B cell (primary cell): ENCODE results near the gene HCST. TPM values are rescaled to one million over a fixed set of nuclear protein-coding genes. Genes with fewer than 3 reads are reported as not detected.

Source experiments
- ATAC-seq: fragments of 200-7000 bp; cut with Tn5 transposase; one replicate; pipeline ENCODE4 v1.10.0; 2021; ENCODE audit warnings: low read depth, mild to moderate bottlenecking, moderate number of reproducible peaks, moderate library complexity
- CTCF ChIA-PET: fragments of 350-600 bp; sonication (Branson Sonifier 250); formaldehyde crosslinking; loops from one replicate; lab custom pipeline; 2021; ENCODE audit warnings: antibody characterized with exemption, inconsistent platforms; lab: Charles Lee
- POLR2A ChIA-PET: fragments of 350-600 bp; sonication (Branson Sonifier 250); formaldehyde crosslinking; loops from one replicate; lab custom pipeline; 2021; ENCODE audit warnings: antibody characterized with exemption; lab: Charles Lee
- DNase-seq: peaks from one replicate; pipeline ENCODE4 v3.0.0; 2013
- H2AFZ ChIP-seq: 2 replicates; pipeline ENCODE4 v1.6.1; 2012; ENCODE audit warnings: mild to moderate bottlenecking, low read depth, low read length; ENCODE audit not compliant: insufficient read depth, poor library complexity, severe bottlenecking
- H3K27ac ChIP-seq, 2 donors: 1 replicate in 1 of 2; 2 replicates in 1 of 2; pipeline ENCODE4 v1.5.1; 2012 to 2013; ENCODE audit warnings: low read length in 2 of 2, mild to moderate bottlenecking in 2 of 2, moderate library complexity in 1 of 2
- H3K27me3 ChIP-seq, 4 experiments: fragments of 200-600 bp in 1 of 4; sonication (generic) in 1 of 4; replicated peaks in 1 of 4; 1 replicate in 2 of 4; 2 replicates in 2 of 4; pipeline versions ENCODE4 v1.6.1 to v1.7.0; 2013 to 2016; ENCODE audit warnings: low read length in 3 of 4, mild to moderate bottlenecking in 2 of 4, mixed read lengths in 1 of 4, moderate library complexity in 1 of 4; ENCODE audit not compliant: insufficient read depth in 4 of 4, control insufficient read depth in 3 of 4; ENCODE audit errors: control extremely low read depth in 1 of 4
- H3K36me3 ChIP-seq, 2 experiments: replicated peaks in 1 of 2; 1 replicate in 1 of 2; 2 replicates in 1 of 2; pipeline versions ENCODE4 v1.6.1 to v1.7.1; 2013; ENCODE audit warnings: low read length in 1 of 2; ENCODE audit not compliant: insufficient read depth in 2 of 2, control insufficient read depth in 1 of 2; ENCODE audit errors: control extremely low read depth in 1 of 2, extremely low read depth in 1 of 2
- H3K4me1 ChIP-seq, 2 donors: fragments of 200-600 bp in 1 of 2; sonication (generic) in 1 of 2; 1 replicate in 1 of 2; 2 replicates in 1 of 2; pipeline versions ENCODE4 v1.5.1 to v1.6.1; 2013 to 2017; ENCODE audit warnings: low read length in 2 of 2; ENCODE audit not compliant: control insufficient read depth in 2 of 2, insufficient read depth in 2 of 2
- H3K4me2 ChIP-seq: replicated peaks from 2 replicates; pipeline ENCODE3; 2012; ENCODE audit warnings: mild to moderate bottlenecking, low read depth, low read length; ENCODE audit not compliant: poor library complexity, severe bottlenecking
- H3K4me3 ChIP-seq, 5 experiments: fragments of 200-600 bp in 1 of 5; sonication (generic) in 1 of 5; 1 replicate in 3 of 5; 2 replicates in 2 of 5; pipeline versions ENCODE4 v1.5.1 to v1.7.0; 2011 to 2016; ENCODE audit warnings: low read length in 4 of 5, mild to moderate bottlenecking in 4 of 5, low read depth in 2 of 5, control low read depth in 1 of 5, moderate library complexity in 1 of 5; ENCODE audit not compliant: insufficient read depth in 1 of 5; ENCODE audit errors: control extremely low read depth in 1 of 5, extremely low read depth in 1 of 5
- H3K79me2 ChIP-seq: fragments of 200-600 bp; sonication (generic); one replicate; pipeline ENCODE4 v1.6.0; 2016; ENCODE audit warnings: low read length; ENCODE audit not compliant: control insufficient read depth, insufficient read depth
- H3K9ac ChIP-seq: fragments of 200-600 bp; sonication (generic); 2 replicates; pipeline ENCODE4 v1.6.1; 2017; ENCODE audit warnings: mild to moderate bottlenecking, low read length, moderate library complexity
- H3K9me3 ChIP-seq, 3 donors: one replicate each; pipeline versions ENCODE4 v1.6.1 to v1.7.1; 2013; ENCODE audit warnings: low read length in 2 of 3; ENCODE audit not compliant: control insufficient read depth in 2 of 3, insufficient read depth in 1 of 3; ENCODE audit errors: control extremely low read depth in 1 of 3
- H4K20me1 ChIP-seq: 2 replicates; pipeline ENCODE4 v1.6.0; 2012; ENCODE audit warnings: mild to moderate bottlenecking, low read length; ENCODE audit not compliant: insufficient read depth, control insufficient read depth, poor library complexity, severe bottlenecking
- H3K27ac Mint-ChIP-seq: one replicate; pipeline ENCODE4 v1.8.0; 2021; ENCODE audit warnings: mixed read lengths
- H3K27me3 Mint-ChIP-seq: one replicate; pipeline ENCODE4 v1.8.0; 2021; ENCODE audit warnings: mixed read lengths
- H3K4me1 Mint-ChIP-seq: one replicate; pipeline ENCODE4 v1.8.0; 2021; ENCODE audit warnings: mixed read lengths
- H3K4me3 Mint-ChIP-seq: one replicate; pipeline ENCODE4 v1.8.0; 2021; ENCODE audit warnings: mixed read lengths
- H3K9me3 Mint-ChIP-seq: one replicate; pipeline ENCODE4 v1.8.0; 2022; ENCODE audit warnings: mixed read lengths; ENCODE audit not compliant: insufficient read depth
- CTCF ChIP-seq: fragments of 200-600 bp; IDR thresholded peaks from one replicate; pipeline ENCODE4 v1.8.0; 2022; ENCODE audit warnings: antibody characterized with exemption, mild to moderate bottlenecking
- EZH2 ChIP-seq: IDR thresholded peaks from 2 replicates; pipeline ENCODE4 v1.6.1; 2012; ENCODE audit warnings: borderline replicate concordance, low read depth, mild to moderate bottlenecking, moderate library complexity, low read length; ENCODE audit not compliant: insufficient read depth, poor library complexity, severe bottlenecking
- WGBS: methylation state at CpG from one replicate; pipeline ENCODE4 v1.1.5; 2013; ENCODE audit warnings: missing lambda C conversion rate; ENCODE audit not compliant: insufficient coverage; 5-methylcytosine and 5-hydroxymethylcytosine counted together
- intact Hi-C: fragments of 100-400 bp; cut with micrococcal nuclease; formaldehyde crosslinking; loops from one replicate; pipeline ENCODE4 v1.10.0; 2022
- polyA plus RNA-seq: library from polyadenylated mRNA; depleted of rRNA; stranded (reverse); fragments of >200 nt; gene quantifications from 2 replicates; pipeline ENCODE4 v1.2.3, GENCODE V29; 2012
- total RNA-seq, 2 donors: library from RNA; stranded (reverse); fragments of 120-200 nt in 1 of 2; gene quantifications; 1 replicate in 1 of 2; 2 replicates in 1 of 2; pipeline versions ENCODE4 v1.2.3 to v1.2.4, GENCODE V29; 2013 to 2022

Gene HCST
- total and polyA plus RNA-seq, 2 donors (not counting 1 experiment from before 2014, with no cell fraction given) = 4.8 to 40.6 TPM

- Mint-ChIP-seq H3K27ac (no peak overlapping the region), H3K4me1 (peaks cover 18% of the 10 kb centered on the region), H3K9me3 (no peaks in the 10 kb centered on the region), H3K27me3 (peaks cover 61% of the 10 kb centered on the region), H3K4me3 (peak overlapping the region; percentile 72)
- no peak overlapping the region for H3K27ac ChIP-seq
- H3K79me2 ChIP-seq = no peaks in the 10 kb centered on the region
- TF ChIP-seq EZH2 = no peak
- TF ChIP-seq CTCF = no peak
- H3K27me3 ChIP-seq = peaks cover 0 to 73% (median 30%) of the 10 kb centered on the region in 4 experiments
- WGBS = 0% methylated on average over 4 of the region's 15 CpGs
- CTCF ChIA-PET = no interaction called here
- peaks cover 3% of the 10 kb centered on the region for H4K20me1 ChIP-seq
- peak overlapping the region in 3 of 5 experiments; percentile 18 to 54 (median 31) for H3K4me3 ChIP-seq
- H3K4me2 ChIP-seq = peak overlapping the region; percentile 85
- peak overlapping the region; percentile 26 for H2AFZ ChIP-seq
- H3K9ac ChIP-seq = peak overlapping the region; percentile 48
- H3K4me1 ChIP-seq = peaks cover 23 to 25% of the 10 kb centered on the region in 2 donors
- peak; percentile 58 for DNase-seq
- peak; percentile 9 for ATAC-seq
- intact Hi-C loops = no loop called here
- POLR2A ChIA-PET = interaction anchor here (0.7 kb wide), 1 partner anchor 23 kb away, joined by 3 read pairs; no protein-coding TSS in a partner anchor
- H3K9me3 ChIP-seq = peaks cover 0 to 28% (median 0%) of the 10 kb centered on the region in 3 donors
- no peaks in the 10 kb centered on the region for H3K36me3 ChIP-seq
Observed at GRCh38 chr19:35868823-35869326, 33.5 kb upstream of the HCST start.

DNA sequence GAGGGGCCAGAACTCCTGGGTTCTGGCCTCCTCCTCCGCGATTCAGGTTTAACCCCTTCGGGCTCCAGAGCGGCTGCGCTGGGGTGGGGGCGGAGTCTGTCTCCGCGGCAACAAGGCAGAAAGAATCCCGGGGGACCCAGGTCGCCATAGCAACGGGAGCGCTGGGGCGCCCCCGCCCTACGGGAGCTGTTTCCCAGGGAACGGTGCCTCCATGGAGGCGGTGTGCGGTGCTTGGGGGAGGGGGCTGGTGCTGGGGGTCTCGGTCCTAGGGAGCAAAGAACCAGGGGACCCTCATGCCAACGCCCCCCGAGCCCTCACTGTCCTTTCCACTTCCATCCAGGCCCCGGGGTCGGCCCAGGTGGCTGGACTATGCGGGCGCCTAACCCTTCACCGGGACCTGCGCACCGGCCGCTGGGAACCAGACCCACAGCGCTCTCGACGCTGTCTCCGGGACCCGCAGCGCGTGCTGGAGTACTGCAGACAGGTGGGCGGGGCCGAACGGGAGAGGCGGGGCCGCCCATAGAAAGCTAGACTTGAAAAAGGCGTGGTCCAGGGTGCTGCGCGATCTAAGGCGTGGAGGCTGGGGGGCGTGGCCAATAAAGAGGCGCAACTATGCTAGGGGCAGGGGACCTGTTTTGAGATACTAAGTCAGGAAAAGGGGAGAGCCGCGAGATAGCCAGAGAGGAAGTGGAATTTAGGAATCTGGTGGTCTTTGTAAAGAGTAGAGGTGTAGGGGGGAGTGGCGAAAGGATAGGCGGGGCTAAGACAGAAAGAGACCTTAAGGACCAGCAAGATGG is 32.8 kb upstream of the HCST start:
- peaks cover 23 to 25% of the 10 kb centered on the region in 2 donors for H3K4me1 ChIP-seq
- WGBS = 4% methylated on average over 49 of the region's 51 CpGs
- H3K4me3 Mint-ChIP-seq = peak overlapping the region; percentile 72
- peaks cover 18% of the 10 kb centered on the region for H3K4me1 Mint-ChIP-seq
- no peaks in the 10 kb centered on the region for H3K36me3 ChIP-seq
- POLR2A ChIA-PET = interaction anchor here (0.7 kb wide), 1 partner anchor 22 kb away, joined by 3 read pairs; no protein-coding TSS in a partner anchor
- CTCF ChIA-PET = no interaction called here
- no peak overlapping the region for H2AFZ ChIP-seq
- no peak for TF ChIP-seq EZH2
- no peak for TF ChIP-seq CTCF
- H3K9me3 Mint-ChIP-seq = no peaks in the 10 kb centered on the region
- ATAC-seq = peak; percentile 64
- peaks cover 0 to 76% (median 31%) of the 10 kb centered on the region in 4 experiments for H3K27me3 ChIP-seq
- H3K9me3 ChIP-seq = peaks cover 0 to 28% (median 0%) of the 10 kb centered on the region in 3 donors
- DNase-seq = peak; percentile 85
- H3K27ac Mint-ChIP-seq = no peak overlapping the region
- peak overlapping the region; percentile 85 for H3K4me2 ChIP-seq
- peaks cover 3% of the 10 kb centered on the region for H4K20me1 ChIP-seq
- intact Hi-C loops = no loop called here
- H3K27ac ChIP-seq = no peak overlapping the region
- no peaks in the 10 kb centered on the region for H3K79me2 ChIP-seq
- H3K9ac ChIP-seq = peak overlapping the region; percentile 48
- H3K4me3 ChIP-seq = peak overlapping the region in 2 of 5 experiments; percentile 28 to 54
- peaks cover 61% of the 10 kb centered on the region for H3K27me3 Mint-ChIP-seq
